Endothelial cell of umbilical vein (primary cell): Measurements from ENCODE around the gene EYS. TPM values are rescaled to one million over a fixed set of nuclear protein-coding genes. Genes with fewer than 3 reads are reported as not detected.

Experiments
- BruUV-seq: library from RNA; stranded (reverse); fragments of 400-500 nt; replicated peaks from 2 replicates; lab custom pipeline; 2021; lab: Mats Ljungman, UMichigan
- CTCF ChIA-PET: fragments of 300-600, 350-600 bp; sonication (Branson Sonifier 250); formaldehyde crosslinking; loops from one replicate; lab custom pipeline; 2021; ENCODE audit warnings: antibody characterized with exemption, inconsistent platforms; lab: Charles Lee
- POLR2A ChIA-PET: fragments of 300-600, 350-600 bp; sonication (Branson Sonifier 250); formaldehyde crosslinking; loops from one replicate; lab custom pipeline; 2021; ENCODE audit warnings: antibody characterized with exemption, inconsistent platforms; lab: Charles Lee
- DNase-seq: peaks from one replicate; pipeline ENCODE4 v3.0.0-alpha.2; 2011; ENCODE audit warnings: low read depth, low spot score
- FAIRE-seq: peaks from 2 replicates; lab custom pipeline; 2011; peaks lifted over from hg19 to GRCh38; lab: Jason Lieb, UNC
- H2AFZ ChIP-seq: 2 replicates; pipeline ENCODE4 v1.6.0; 2012; ENCODE audit warnings: low read depth, low read length, control low read depth, inconsistent platforms
- H3K27ac ChIP-seq: 2 replicates; pipeline ENCODE4 v1.5.1; 2011; ENCODE audit warnings: low read depth, mild to moderate bottlenecking, control low read depth, low read length, moderate library complexity; ENCODE audit not compliant: insufficient read depth
- H3K27me3 ChIP-seq, 2 experiments: 2 replicates each; pipeline versions ENCODE4 v1.6.0 to v1.6.1; 2011; ENCODE audit warnings: low read length in 2 of 2, mixed read lengths in 1 of 2; ENCODE audit not compliant: control insufficient read depth in 2 of 2, insufficient read depth in 2 of 2
- H3K36me3 ChIP-seq, 2 experiments: 2 replicates in 1 of 2; 3 replicates in 1 of 2; pipeline ENCODE4 v1.5.1; 2011; ENCODE audit warnings: low read length in 2 of 2, mild to moderate bottlenecking in 1 of 2, moderate library complexity in 1 of 2; ENCODE audit not compliant: control insufficient read depth in 2 of 2, insufficient read depth in 2 of 2; ENCODE audit errors: extremely low read depth in 1 of 2
- H3K4me1 ChIP-seq: 3 replicates; pipeline ENCODE4 v1.5.1; 2011; ENCODE audit warnings: mild to moderate bottlenecking, low read length; ENCODE audit not compliant: control insufficient read depth, insufficient read depth; ENCODE audit errors: extremely low read depth
- H3K4me2 ChIP-seq: 2 replicates; pipeline ENCODE4 v1.6.1; 2011; ENCODE audit warnings: low read length, control low read depth, mixed read lengths; ENCODE audit not compliant: insufficient read depth
- H3K4me3 ChIP-seq, 3 experiments: fragments of 200-600 bp in 1 of 3; sonication (generic), shearing (Covaris generic) in 1 of 3; replicated peaks in 1 of 3; 2 replicates each; pipeline ENCODE4 v1.5.1; 2011 to 2016; ENCODE audit warnings: control low read depth in 3 of 3, low read length in 3 of 3, mild to moderate bottlenecking in 2 of 3, inconsistent platforms in 1 of 3, low read depth in 1 of 3, moderate library complexity in 1 of 3; ENCODE audit not compliant: insufficient read depth in 1 of 3
- H3K79me2 ChIP-seq: 2 replicates; pipeline ENCODE4 v1.6.0; 2012; ENCODE audit warnings: low read length, inconsistent platforms; ENCODE audit not compliant: control insufficient read depth, insufficient read depth
- H3K9ac ChIP-seq: replicated peaks from 2 replicates; pipeline ENCODE3; 2011; ENCODE audit warnings: low read length, control low read depth; ENCODE audit not compliant: insufficient read depth; ENCODE audit errors: extremely low read depth
- H3K9me1 ChIP-seq: replicated peaks from 3 replicates; pipeline ENCODE4 v1.6.0; 2011; ENCODE audit warnings: mild to moderate bottlenecking, low read length; ENCODE audit not compliant: control insufficient read depth, insufficient read depth; ENCODE audit errors: extremely low read depth
- H3K9me3 ChIP-seq: replicated peaks from 2 replicates; pipeline ENCODE4 v1.5.1; 2012; ENCODE audit warnings: low read length, inconsistent platforms; ENCODE audit not compliant: control insufficient read depth, insufficient read depth
- H4K20me1 ChIP-seq: replicated peaks from 2 replicates; pipeline ENCODE3; 2011; ENCODE audit warnings: mild to moderate bottlenecking, low read length; ENCODE audit not compliant: control insufficient read depth, insufficient read depth; ENCODE audit errors: extremely low read depth
- CTCF ChIP-seq, 2 donors: IDR thresholded peaks; 1 replicate in 1 of 2; 2 replicates in 1 of 2; pipeline ENCODE4 v1.5.1; 2011; ENCODE audit warnings: low read length in 2 of 2, mild to moderate bottlenecking in 2 of 2, moderate library complexity in 2 of 2, control low read depth in 1 of 2, inconsistent platforms in 1 of 2, low read depth in 1 of 2; ENCODE audit not compliant: insufficient read depth in 1 of 2; ENCODE audit errors: extremely low read depth in 1 of 2
- EZH2 ChIP-seq: IDR thresholded peaks from 2 replicates; pipeline ENCODE4 v1.6.1; 2012; ENCODE audit warnings: borderline replicate concordance, low read depth, mild to moderate bottlenecking, moderate library complexity, low read length, inconsistent platforms; ENCODE audit not compliant: severe bottlenecking
- FOS ChIP-seq: IDR thresholded peaks from 2 replicates; pipeline ENCODE4 v1.6.1; 2011; ENCODE audit warnings: mild to moderate bottlenecking, low read length, moderate library complexity, borderline replicate concordance; ENCODE audit not compliant: insufficient read depth
- GATA2 ChIP-seq: IDR thresholded peaks from 2 replicates; pipeline ENCODE4 v1.7.0; 2011; ENCODE audit warnings: low read depth, mild to moderate bottlenecking, moderate library complexity, mixed read lengths, low read length; ENCODE audit not compliant: insufficient read length, insufficient read depth
- JUN ChIP-seq: IDR thresholded peaks from 2 replicates; pipeline ENCODE4 v1.6.1; 2011; ENCODE audit warnings: borderline replicate concordance, low read depth; ENCODE audit not compliant: insufficient read length, insufficient read depth
- MAX ChIP-seq: IDR thresholded peaks from 2 replicates; pipeline ENCODE4 v1.6.1; 2011; ENCODE audit not compliant: insufficient read depth, insufficient read length
- MYC ChIP-seq: IDR thresholded peaks from one replicate; pipeline ENCODE4 v1.6.1; 2011; ENCODE audit warnings: mild to moderate bottlenecking, low read depth, low read length
- POLR2A ChIP-seq: IDR thresholded peaks from 2 replicates; pipeline ENCODE4 v1.6.1; 2012; ENCODE audit warnings: low read depth, mild to moderate bottlenecking, control low read depth, low read length
- POLR2AphosphoS5 ChIP-seq: IDR thresholded peaks from 2 replicates; pipeline ENCODE4 v1.6.1; 2012; ENCODE audit warnings: low read depth, mild to moderate bottlenecking, control low read depth, low read length, moderate library complexity; ENCODE audit not compliant: insufficient read depth
- dilution Hi-C: fragments of 300-500 bp; cut with MboI; formaldehyde crosslinking; loops from one replicate; pipeline ENCODE4 v1.15.0; 2019; ENCODE audit warnings: low sequenced_read_pairs; ENCODE audit not compliant: extremely low pct_ligation_motif_present
- intact Hi-C: fragments of 100-400 bp; cut with micrococcal nuclease; formaldehyde crosslinking; loops from one replicate; pipeline ENCODE4 v1.10.0; 2022
- polyA plus RNA-seq, 4 experiments: library from polyadenylated mRNA; depleted of rRNA in 3 of 4; stranded (reverse) in 3 of 4; unstranded in 1 of 4; fragments of >200 nt; gene quantifications; 2 replicates each; pipeline versions ENCODE4 v1.2.1 to v1.2.3, GENCODE V29; 2011 to 2012; ENCODE audit warnings: missing spikeins in 1 of 4
- total RNA-seq: library from RNA; stranded (reverse); gene quantifications from 2 replicates; pipeline ENCODE4 v1.2.3, GENCODE V29; 2021

The EYS gene
- total and polyA plus RNA-seq, 2 donors (not counting 3 experiments of a cell fraction or from before 2014, with no cell fraction given) = 0.01 to 0.27 TPM

GRCh38 chr6:64429926-64430325 lies 1277.1 kb downstream of the EYS start:
- intact Hi-C loops = no loop called here
- Histone ChIP-seq H3K27me3 (no peaks in the 10 kb centered on the region), H3K9me1 (no peaks in the 10 kb centered on the region), H2AFZ (no peak overlapping the region), H3K27ac (no peak overlapping the region), H3K4me3 (no peak overlapping the region), H4K20me1 (no peaks in the 10 kb centered on the region), H3K36me3 (no peaks in the 10 kb centered on the region), H3K4me2 (no peak overlapping the region), H3K9me3 (no peaks in the 10 kb centered on the region), H3K4me1 (no peaks in the 10 kb centered on the region), H3K79me2 (no peaks in the 10 kb centered on the region), H3K9ac (no peak overlapping the region)
- DNase-seq (no peak), FAIRE-seq (no peak)
- BruUV-seq = no TSS peak
- dilution Hi-C loops = no loop called here
- ChIA-PET POLR2A (no interaction called here), CTCF (interaction anchor here (1.0 kb wide), 1 partner anchor 9 kb away, joined by 3 read pairs; no protein-coding TSS in a partner anchor)
- no peak for TF ChIP-seq JUN
- no peak for TF ChIP-seq MAX
- TF ChIP-seq EZH2 = no peak
- TF ChIP-seq MYC = no peak
- TF ChIP-seq FOS = no peak

GRCh38 chr6:64428186-64428585 lies 1278.8 kb downstream of the EYS start:
- Histone ChIP-seq H4K20me1 (no peaks in the 10 kb centered on the region), H3K27ac (no peak overlapping the region), H3K9ac (no peak overlapping the region), H3K36me3 (no peaks in the 10 kb centered on the region), H3K4me1 (no peaks in the 10 kb centered on the region), H3K4me3 (no peak overlapping the region), H3K9me3 (no peaks in the 10 kb centered on the region), H3K9me1 (no peaks in the 10 kb centered on the region), H3K79me2 (no peaks in the 10 kb centered on the region), H2AFZ (no peak overlapping the region), H3K4me2 (no peak overlapping the region), H3K27me3 (no peaks in the 10 kb centered on the region)
- intact Hi-C loops = no loop called here
- TF ChIP-seq JUN (no peak), FOS (no peak), CTCF (IDR thresholded peaks at IDR 0.05; ENCODE audit: extremely low read depth in 1 of 2, insufficient read depth in 1 of 2, low read depth in 1 of 2, low read length in 2 of 2) (no peak), EZH2 (no peak), POLR2A (no peak), MYC (no peak), GATA2 (no peak), POLR2AphosphoS5 (no peak), MAX (no peak)
- POLR2A ChIA-PET = no interaction called here
- DNase-seq = no peak
- no TSS peak for BruUV-seq
- CTCF ChIA-PET = interaction anchor here (0.5 kb wide), 1 partner anchor 12 kb away, joined by 3 read pairs; no protein-coding TSS in a partner anchor
- dilution Hi-C loops = no loop called here
- FAIRE-seq = no peak
